ENCODE measurements around the gene AIFM1.

DNA sequence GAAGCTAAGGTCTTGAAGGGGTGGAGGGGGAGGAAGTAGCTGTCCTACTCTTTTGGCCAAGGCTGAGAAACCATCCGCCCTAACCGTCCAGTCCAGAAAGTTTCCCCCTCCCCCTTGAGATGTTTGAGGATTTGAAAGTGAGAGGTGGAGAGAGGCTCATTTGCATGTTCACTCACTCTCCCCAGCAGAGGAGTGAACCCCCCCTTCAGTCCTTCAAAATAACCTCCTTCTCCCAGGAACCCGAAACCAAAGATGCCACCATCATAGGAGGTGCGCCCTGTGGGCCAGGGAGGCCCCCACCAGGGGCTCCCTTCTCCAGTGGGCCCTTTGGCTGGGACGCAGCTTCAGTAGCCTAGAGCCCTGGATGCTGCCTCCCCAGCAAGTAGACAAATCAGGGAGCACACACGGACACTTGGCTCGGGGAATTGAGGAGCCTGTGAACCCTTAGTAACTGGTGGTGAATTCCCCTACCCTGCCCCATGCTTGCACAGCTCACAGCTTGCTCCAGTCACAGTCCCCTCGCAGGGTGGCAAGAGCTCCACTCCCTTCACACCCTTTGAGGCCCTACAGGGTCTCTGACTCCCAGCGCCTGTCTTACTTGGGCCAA lies 80.9 kb downstream of the AIFM1 start:
- TF ChIP-seq, protein P1, sequence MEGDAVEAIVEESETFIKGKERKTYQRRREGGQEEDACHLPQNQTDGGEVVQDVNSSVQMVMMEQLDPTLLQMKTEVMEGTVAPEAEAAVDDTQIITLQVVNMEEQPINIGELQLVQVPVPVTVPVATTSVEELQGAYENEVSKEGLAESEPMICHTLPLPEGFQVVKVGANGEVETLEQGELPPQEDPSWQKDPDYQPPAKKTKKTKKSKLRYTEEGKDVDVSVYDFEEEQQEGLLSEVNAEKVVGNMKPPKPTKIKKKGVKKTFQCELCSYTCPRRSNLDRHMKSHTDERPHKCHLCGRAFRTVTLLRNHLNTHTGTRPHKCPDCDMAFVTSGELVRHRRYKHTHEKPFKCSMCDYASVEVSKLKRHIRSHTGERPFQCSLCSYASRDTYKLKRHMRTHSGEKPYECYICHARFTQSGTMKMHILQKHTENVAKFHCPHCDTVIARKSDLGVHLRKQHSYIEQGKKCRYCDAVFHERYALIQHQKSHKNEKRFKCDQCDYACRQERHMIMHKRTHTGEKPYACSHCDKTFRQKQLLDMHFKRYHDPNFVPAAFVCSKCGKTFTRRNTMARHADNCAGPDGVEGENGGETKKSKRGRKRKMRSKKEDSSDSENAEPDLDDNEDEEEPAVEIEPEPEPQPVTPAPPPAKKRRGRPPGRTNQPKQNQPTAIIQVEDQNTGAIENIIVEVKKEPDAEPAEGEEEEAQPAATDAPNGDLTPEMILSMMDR (conservative IDR thresholded peaks at IDR 0.05; ENCODE audit: low read depth, low read length) = no peak
- TF ChIP-seq NFE2L2 (IDR thresholded peaks at IDR 0.05; ENCODE audit: low read depth, low read length) = no peak
- no peak for TF ChIP-seq POLR2A (IDR thresholded peaks at IDR 0.05; ENCODE audit: low read depth, low read length)
- no peak for TF ChIP-seq MXI1 (IDR thresholded peaks at IDR 0.05; ENCODE audit: borderline replicate concordance, low read depth, low read length)
- no peak for TF ChIP-seq MAFK (IDR thresholded peaks at IDR 0.05; ENCODE audit: low read depth, low read length)
- TF ChIP-seq CEBPB (IDR thresholded peaks at IDR 0.05; ENCODE audit: low read depth, low read length) = no peak
- no peak for TF ChIP-seq SMC3 (IDR thresholded peaks at IDR 0.05; ENCODE audit: low read depth, low read length)
- no peak for TF ChIP-seq RAD21 (IDR thresholded peaks at IDR 0.05; ENCODE audit: low read length)
- TF ChIP-seq, protein P2, sequence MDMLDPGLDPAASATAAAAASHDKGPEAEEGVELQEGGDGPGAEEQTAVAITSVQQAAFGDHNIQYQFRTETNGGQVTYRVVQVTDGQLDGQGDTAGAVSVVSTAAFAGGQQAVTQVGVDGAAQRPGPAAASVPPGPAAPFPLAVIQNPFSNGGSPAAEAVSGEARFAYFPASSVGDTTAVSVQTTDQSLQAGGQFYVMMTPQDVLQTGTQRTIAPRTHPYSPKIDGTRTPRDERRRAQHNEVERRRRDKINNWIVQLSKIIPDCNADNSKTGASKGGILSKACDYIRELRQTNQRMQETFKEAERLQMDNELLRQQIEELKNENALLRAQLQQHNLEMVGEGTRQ (IDR thresholded peaks at IDR 0.05; ENCODE audit: low read depth, low read length) = no peak
- TF ChIP-seq MAZ (IDR thresholded peaks at IDR 0.05; ENCODE audit: borderline replicate concordance, low read depth, low read length) = no peak
- no peak for TF ChIP-seq FOS (IDR thresholded peaks at IDR 0.05; ENCODE audit: low read depth, low read length)

All from IMR-90 (cell line).